Right forelimb (tissue), 1 donor: ENCODE data around the gene ADCY6.

Experiments used
- DNase-seq: peaks from one replicate; pipeline ENCODE4 v3.0.0-alpha.2; 2018

ADCY6 gene

GRCh38 chr12:48788854-48789775, at the start of gene ADCY6:
Gene ADCY6 (minus strand): TSS chr12:48789089. CDS start chr12:48783434, 5,655 bp downstream.
- DNase-seq: peak; percentile 87

DNA sequence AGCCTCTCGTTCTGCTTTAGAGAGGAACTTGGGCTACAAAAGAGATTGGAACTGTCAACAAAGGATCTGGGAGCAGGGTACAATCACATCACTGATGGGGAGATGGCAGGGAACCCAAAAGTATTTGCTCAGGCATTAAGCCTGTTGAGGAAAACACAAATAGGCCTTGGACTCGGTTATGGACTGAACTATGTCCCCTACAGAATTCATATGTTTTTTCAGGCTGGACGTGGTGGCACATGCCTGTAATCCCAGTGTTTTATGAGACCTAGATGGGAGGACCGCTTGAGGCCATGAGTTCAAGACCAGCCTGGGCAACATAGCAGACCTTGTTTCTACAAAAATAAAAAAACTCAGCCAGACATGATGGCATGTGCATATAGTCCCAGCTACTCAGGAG, 49.2 kb upstream of the ADCY6 start:
- no peak for DNase-seq

DNA sequence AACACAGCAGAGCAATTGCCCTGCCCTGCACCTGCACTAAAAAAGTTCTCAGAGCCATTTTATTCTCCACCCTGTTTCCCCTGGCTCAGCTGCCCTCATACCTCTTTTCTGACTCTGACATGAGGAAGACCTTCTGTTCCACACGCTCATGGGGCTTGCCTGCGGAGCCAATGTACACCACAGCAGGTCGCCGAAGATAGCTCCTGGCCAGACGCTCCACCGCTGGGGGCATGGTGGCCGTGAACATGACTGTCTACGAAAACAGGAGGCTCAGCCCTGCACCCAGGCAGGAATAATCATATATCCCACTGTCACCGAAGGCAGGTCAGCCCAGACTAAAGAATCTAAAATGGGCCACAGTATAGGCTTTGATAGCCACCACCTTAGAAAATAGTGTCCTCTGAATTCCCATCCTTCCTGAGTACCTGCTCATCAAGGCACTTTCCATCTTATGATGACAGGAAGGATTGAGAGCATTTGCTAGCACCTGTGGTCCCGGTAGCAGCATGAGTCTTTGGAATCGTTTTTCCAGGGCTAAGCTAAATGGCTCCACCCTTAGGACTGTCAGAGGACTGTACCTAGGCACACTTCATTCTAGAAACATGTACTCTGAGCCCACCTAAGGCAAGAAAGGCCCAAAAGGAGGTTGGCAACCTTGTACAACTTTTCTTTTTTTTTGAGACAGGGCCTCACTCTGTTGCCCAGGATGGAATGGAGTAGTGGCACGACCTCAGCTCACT, 43.6 kb upstream of the ADCY6 start:
- no peak for DNase-seq

- no peak for DNase-seq
Measured at GRCh38 chr12:48831257-48831656, 42.4 kb upstream of the ADCY6 start.

- DNase-seq: no peak
Measured at GRCh38 chr12:48828841-48829575, 40.1 kb upstream of the ADCY6 start.

DNA sequence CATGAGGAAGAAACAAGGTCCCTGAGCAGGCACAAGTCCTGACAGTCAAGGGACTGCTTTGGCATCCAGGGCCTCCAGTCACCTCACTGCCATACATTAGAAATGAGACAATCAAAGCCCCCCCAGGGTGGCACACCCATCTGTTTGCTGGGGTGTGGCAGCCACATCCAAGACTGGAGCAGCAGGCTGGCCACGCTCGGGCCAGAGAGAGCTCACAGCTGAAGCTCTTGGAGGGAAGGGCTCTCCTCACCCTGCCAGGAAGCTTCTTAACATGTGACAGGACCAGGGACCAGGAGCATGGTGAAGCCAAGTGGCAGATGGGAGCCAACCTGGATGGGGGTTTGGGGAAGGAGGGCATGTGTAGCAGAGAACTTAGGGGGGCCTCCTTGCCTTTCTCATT, 39.4 kb upstream of the ADCY6 start:
- no peak for DNase-seq

GRCh38 chr12:48827513-48828096, 38.7 kb upstream of the ADCY6 start:
- DNase-seq: no peak

- DNase-seq: no peak
Measured at GRCh38 chr12:48827026-48827425, 38.1 kb upstream of the ADCY6 start.

DNA sequence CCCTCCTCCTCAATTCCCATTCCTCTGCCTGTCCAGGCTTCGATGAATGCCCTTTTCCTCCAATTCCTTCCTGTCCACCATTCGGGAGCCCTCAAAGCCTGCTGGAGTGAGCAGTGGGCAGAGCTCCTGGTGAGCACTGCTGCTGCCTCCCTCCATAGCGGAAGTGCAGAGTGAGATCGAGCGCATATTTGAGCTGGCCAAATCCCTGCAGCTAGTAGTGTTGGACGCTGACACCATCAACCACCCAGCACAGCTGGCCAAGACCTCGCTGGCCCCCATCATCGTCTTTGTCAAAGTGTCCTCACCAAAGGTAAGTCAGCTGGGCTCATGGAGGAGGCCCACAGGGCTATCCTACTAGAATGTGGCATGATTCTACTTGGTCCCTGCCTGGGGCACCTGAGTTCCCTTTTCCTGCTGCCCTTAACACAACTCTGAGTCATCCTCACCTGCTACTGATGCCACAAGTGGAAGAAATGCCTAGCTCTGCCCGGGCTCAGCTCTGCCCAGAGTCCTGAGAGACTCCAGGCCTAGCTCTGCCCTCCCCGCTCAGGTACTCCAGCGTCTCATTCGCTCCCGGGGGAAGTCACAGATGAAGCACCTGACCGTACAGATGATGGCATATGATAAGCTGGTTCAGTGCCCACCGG, 37.4 kb upstream of the ADCY6 start:
- no peak for DNase-seq

GRCh38 chr12:48824905-48825304, 36.0 kb upstream of the ADCY6 start:
- DNase-seq: no peak

DNA sequence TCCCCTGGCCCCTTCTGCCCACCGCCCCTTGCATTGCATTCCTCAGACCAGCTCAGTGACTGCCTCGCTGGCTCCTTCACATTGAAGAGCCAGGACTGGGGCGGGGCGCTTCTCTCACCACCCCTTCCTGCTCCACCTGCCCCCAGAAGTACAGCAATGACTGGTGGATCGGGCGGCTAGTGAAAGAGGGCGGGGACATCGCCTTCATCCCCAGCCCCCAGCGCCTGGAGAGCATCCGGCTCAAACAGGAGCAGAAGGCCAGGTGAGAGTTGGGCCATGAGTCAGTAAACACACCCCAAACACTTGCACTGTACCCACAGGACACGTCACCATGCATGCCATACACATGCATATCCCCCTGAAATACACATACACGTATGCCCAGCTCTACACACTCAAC, 35.2 kb upstream of the ADCY6 start:
- DNase-seq: no peak

GRCh38 chr12:48823281-48823680, 34.4 kb upstream of the ADCY6 start:
- no peak for DNase-seq

DNA sequence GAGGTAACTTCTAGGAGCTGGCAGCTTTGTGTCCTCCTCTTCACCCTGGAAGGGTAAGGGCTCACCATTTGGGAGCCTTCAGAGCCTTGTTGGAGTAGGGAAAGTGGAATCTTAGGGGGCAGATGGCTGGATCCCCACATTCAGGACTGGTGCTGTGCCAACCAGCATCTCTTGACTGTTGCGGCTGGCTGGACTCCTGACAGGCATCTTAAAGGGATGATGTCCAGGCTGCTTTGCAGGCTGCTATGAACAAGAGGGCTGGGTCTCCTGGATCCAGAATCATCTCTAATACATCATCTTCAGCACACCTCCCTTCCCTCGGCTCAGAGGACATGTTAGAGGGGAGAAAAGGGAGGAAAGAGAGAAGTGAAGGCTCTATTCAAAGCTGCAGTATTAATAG, 33.8 kb upstream of the ADCY6 start:
- DNase-seq: no peak

GRCh38 chr12:48822139-48822538, 33.2 kb upstream of the ADCY6 start:
- no peak for DNase-seq

GRCh38 chr12:48819986-48820725, 31.3 kb upstream of the ADCY6 start:
- no peak for DNase-seq

DNA sequence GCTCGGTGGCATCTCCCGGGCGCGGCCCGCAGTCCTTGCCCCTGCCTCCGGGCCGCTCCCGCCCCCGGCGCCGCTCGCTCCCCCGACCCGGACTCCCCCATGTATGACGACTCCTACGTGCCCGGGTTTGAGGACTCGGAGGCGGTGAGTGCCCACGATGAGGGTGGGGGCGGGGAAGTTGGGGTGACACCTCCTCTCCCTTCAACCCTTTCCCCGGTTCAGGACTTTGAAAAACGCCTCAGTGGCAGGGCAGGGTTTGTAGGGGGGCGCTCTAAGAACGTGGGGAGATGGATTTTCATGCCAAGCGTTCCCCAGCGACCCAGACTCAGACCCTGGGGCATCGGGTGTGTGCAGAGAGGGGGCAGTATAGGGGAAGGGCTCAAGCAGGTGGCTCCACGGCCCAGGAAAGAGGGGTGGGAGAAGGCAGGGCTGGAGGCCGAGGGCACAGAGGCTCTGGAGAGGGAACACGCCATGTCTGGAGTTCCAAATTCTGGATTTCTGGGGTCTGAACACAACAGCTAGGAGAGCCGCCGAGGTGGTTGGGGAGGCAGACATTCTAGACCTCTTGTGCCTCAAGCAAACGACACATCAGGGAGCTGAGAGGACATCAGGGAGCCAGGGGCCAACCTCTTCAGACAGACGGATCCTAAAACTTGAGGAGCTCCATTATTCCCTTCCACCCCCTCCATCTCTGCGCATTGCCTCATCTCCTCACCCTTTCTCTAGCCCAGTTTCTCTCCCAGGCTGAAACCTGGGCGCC, 30.1 kb upstream of the ADCY6 start:
- no peak for DNase-seq

DNA sequence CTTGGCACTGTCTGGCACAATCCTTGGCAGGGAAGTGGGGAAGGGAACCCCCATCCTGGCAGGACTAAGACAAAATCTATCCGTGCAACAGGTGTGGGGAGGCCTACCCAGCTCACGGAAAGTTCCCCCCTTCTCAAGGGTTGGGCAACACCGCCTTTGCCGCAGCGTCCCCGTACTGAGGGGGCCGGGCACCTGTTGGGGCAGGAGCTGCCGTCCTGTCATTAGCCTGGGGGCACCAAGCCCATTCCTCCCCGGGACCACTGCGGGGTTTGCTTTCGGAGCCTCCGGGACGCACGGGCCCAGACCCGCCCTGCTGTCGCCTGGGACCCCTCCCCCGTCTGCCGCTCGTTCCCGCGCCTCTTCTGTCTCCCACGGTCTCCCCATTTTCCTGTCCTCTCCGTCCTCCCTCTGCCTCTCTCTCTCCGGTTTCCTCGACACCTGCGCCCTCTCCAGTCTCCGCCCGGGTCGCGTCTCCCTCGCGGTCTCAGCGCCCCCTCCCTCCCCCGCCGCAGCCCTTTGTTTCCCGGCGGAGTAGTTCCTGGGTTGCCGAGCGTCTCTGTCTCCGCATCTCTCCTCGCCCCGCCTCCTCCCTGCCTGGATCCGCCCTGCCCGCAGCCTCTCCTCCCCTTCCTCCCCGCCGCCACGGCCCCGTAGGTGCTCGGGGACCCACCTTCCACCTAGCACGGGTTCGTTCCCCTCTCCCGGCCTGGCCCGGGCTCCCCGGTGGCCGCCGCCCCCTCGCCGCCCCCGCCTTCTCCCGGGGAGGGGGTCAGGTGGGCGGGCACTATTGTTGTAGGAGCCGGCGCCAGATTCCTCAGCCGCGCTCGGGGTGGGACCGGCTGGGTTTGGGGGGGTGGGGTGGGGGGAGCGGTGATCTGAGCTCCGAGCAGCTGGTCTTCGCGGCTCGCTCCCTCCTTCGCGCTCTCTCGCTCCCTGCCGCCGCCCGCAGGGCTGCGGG, 29.3 kb upstream of the ADCY6 start, which contains the start of gene CACNB3:
TSS of gene CACNB3 (plus strand) at position 624 of the 958 bp plus-strand sequence. CDS start 434 bp downstream, outside the sequence.
- peak; percentile 82 for DNase-seq

GRCh38 chr12:48816143-48816854, 27.4 kb upstream of the ADCY6 start:
- DNase-seq: no peak
